H1 (cell line): ENCODE data around the gene KRT17. TPM values are rescaled to one million over a fixed set of nuclear protein-coding genes. Genes with fewer than 3 reads are reported as not detected.

ENCODE experiments used
- GTF2F1 ChIP-seq: IDR thresholded peaks from 2 replicates; pipeline ENCODE4 v1.6.1; 2012; ENCODE audit warnings: low read depth, low read length, improper control_type of control experiment, borderline replicate concordance
- KDM4A ChIP-seq: IDR thresholded peaks from one replicate; pipeline ENCODE4 v1.7.1; 2012; ENCODE audit warnings: low read depth, mild to moderate bottlenecking, moderate library complexity, low read length, inconsistent platforms; ENCODE audit not compliant: severe bottlenecking
- RNF2 ChIP-seq: fragments of 200-900, 300-1000 bp; sonication (generic); IDR thresholded peaks from 2 replicates; pipeline ENCODE4 v1.7.1; 2016; ENCODE audit warnings: borderline replicate concordance, low read depth, mild to moderate bottlenecking, antibody characterized with exemption, low read length; ENCODE audit not compliant: poor library complexity, severe bottlenecking; ENCODE audit errors: missing control alignments
- SIX5 ChIP-seq: IDR thresholded peaks from 2 replicates; pipeline ENCODE4 v1.6.1; 2011; ENCODE audit warnings: mild to moderate bottlenecking, low read depth, low read length
- polyA plus RNA-seq, 7 experiments: library from polyadenylated mRNA; depleted of rRNA in 3 of 7; stranded (reverse) in 5 of 7; unstranded in 2 of 7; fragments of >200 nt in 5 of 7; fragments of 200-250 nt in 2 of 7; gene quantifications; 1 replicate in 5 of 7; 2 replicates in 1 of 7; 4 replicates in 1 of 7; pipeline versions ENCODE4 v1.2.1 to v1.2.3, GENCODE V29; 2011 to 2013; ENCODE audit warnings: missing spikeins in 2 of 7, mixed read lengths in 2 of 7
- total RNA-seq: library from RNA; stranded (reverse); fragmentation: NEBNext Ultra II Directional; extraction: Animal tissue kit (Norgen Biotek cat#: 25700); gene quantifications from 2 replicates; pipeline ENCODE4 v1.2.1, GENCODE V29; 2021
- TF ChIP-seq, protein P1 (sequence below): IDR thresholded peaks from 2 replicates; pipeline ENCODE4 v1.6.1; 2012; ENCODE audit warnings: inconsistent platforms
- TF ChIP-seq, protein P2 (sequence below): IDR thresholded peaks from 2 replicates; pipeline ENCODE4 v1.6.1; 2012; ENCODE audit warnings: low read length, inconsistent platforms

The KRT17 gene
- total and polyA plus RNA-seq, 2 of the 8 experiments (the other 6 are each of a cell fraction or from before 2014, with no cell fraction given) = 0.50 to 0.95 TPM

DNA sequence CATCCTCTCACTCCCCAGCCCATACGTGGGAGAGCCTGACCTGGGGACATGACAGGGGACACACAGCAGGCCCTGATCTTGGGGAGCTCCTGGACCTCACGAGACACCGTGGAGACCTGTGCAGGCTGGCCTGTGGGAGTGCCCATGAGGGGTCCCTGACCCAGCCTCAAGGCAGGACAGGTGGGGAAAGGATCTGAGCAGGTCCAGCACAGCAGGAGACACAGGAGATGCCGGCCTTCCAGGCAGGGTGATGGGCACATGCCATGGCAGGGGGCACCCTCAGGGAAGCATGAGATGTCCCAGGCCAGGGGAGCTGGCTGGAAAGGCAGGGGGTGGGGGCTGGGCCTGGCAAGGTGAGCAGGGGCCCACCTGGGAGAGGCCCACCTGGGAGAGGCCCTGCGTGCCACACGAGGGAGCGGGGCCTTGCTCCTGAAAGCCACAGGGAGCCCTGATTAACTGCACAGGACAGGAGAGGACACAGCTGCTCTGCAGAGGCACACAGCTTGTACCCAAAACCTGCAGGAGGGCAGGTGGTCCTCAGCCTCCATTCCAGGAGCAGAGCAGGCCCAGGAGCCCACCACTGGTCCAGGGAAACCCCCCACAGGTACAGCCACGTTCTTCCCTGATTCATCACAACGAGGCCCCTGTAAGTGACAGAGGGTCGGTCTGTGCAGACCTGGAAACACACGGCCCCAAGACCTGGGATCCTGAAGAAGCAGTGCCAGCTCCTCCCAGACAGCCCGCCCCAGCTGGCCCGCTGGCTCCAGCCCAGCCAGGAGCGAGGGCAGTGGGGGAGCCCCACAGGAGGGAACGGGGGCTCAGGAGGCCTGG lies 26.6 kb upstream of the KRT17 start (continued):
- TF ChIP-seq GTF2F1 (no peak), KDM4A (no peak), RNF2 (no peak), SIX5 (no peak)
- TF ChIP-seq, protein P1, sequence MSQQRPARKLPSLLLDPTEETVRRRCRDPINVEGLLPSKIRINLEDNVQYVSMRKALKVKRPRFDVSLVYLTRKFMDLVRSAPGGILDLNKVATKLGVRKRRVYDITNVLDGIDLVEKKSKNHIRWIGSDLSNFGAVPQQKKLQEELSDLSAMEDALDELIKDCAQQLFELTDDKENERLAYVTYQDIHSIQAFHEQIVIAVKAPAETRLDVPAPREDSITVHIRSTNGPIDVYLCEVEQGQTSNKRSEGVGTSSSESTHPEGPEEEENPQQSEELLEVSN = no peak
- TF ChIP-seq, protein P2, sequence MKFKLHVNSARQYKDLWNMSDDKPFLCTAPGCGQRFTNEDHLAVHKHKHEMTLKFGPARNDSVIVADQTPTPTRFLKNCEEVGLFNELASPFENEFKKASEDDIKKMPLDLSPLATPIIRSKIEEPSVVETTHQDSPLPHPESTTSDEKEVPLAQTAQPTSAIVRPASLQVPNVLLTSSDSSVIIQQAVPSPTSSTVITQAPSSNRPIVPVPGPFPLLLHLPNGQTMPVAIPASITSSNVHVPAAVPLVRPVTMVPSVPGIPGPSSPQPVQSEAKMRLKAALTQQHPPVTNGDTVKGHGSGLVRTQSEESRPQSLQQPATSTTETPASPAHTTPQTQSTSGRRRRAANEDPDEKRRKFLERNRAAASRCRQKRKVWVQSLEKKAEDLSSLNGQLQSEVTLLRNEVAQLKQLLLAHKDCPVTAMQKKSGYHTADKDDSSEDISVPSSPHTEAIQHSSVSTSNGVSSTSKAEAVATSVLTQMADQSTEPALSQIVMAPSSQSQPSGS = no peak
